Measurements from ENCODE around the gene CCDC92B. TPM values are rescaled to one million over a fixed set of nuclear protein-coding genes. Genes with fewer than 3 reads are reported as not detected.

CCDC92B gene
- total and polyA plus RNA-seq, 2 of the 13 experiments (the other 11 are each of a cell fraction or from before 2014, with no cell fraction given) = not detected

- TF ChIP-seq, protein P1, sequence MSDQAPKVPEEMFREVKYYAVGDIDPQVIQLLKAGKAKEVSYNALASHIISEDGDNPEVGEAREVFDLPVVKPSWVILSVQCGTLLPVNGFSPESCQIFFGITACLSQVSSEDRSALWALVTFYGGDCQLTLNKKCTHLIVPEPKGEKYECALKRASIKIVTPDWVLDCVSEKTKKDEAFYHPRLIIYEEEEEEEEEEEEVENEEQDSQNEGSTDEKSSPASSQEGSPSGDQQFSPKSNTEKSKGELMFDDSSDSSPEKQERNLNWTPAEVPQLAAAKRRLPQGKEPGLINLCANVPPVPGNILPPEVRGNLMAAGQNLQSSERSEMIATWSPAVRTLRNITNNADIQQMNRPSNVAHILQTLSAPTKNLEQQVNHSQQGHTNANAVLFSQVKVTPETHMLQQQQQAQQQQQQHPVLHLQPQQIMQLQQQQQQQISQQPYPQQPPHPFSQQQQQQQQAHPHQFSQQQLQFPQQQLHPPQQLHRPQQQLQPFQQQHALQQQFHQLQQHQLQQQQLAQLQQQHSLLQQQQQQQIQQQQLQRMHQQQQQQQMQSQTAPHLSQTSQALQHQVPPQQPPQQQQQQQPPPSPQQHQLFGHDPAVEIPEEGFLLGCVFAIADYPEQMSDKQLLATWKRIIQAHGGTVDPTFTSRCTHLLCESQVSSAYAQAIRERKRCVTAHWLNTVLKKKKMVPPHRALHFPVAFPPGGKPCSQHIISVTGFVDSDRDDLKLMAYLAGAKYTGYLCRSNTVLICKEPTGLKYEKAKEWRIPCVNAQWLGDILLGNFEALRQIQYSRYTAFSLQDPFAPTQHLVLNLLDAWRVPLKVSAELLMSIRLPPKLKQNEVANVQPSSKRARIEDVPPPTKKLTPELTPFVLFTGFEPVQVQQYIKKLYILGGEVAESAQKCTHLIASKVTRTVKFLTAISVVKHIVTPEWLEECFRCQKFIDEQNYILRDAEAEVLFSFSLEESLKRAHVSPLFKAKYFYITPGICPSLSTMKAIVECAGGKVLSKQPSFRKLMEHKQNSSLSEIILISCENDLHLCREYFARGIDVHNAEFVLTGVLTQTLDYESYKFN (CRISPR knock-in tag; conservative IDR thresholded peaks at IDR 0.05) = peak; percentile 59
- TF ChIP-seq ZNF772 (CRISPR knock-in tag; IDR thresholded peaks at IDR 0.05) (peak; percentile 82; the same call in 1 of the 2 replicates), NFATC3 (CRISPR knock-in tag; IDR thresholded peaks at IDR 0.05) (0 out of 2 replicates have a peak, but pooled peaks have one; percentile 51), ZFP82 (CRISPR knock-in tag; IDR thresholded peaks at IDR 0.05; ENCODE audit: borderline replicate concordance) (peak; percentile 82; the same call in 1 of the 2 replicates), MAF1 (CRISPR knock-in tag; IDR thresholded peaks at IDR 0.05; ENCODE audit: borderline replicate concordance) (0 out of 2 replicates have a peak, but pooled peaks have one; percentile 73), ZNF552 (CRISPR knock-in tag; IDR thresholded peaks at IDR 0.05; ENCODE audit: borderline replicate concordance) (no peak), TMF1 (CRISPR knock-in tag; IDR thresholded peaks at IDR 0.05; ENCODE audit: low read depth) (peak; percentile 74; the same call in 1 of the 2 replicates), ATRX (CRISPR knock-in tag; IDR thresholded peaks at IDR 0.05; ENCODE audit: borderline replicate concordance) (no peak), PPARG (CRISPR knock-in tag; conservative IDR thresholded peaks at IDR 0.05) (peak; percentile 70), ZNF546 (CRISPR knock-in tag; conservative IDR thresholded peaks at IDR 0.05) (0 out of 2 replicates have a peak, but pooled peaks have one; percentile 17), ARNT2 (CRISPR knock-in tag; IDR thresholded peaks at IDR 0.05; ENCODE audit: low read depth) (peak; percentile 78), NFKB2 (CRISPR knock-in tag; IDR thresholded peaks at IDR 0.05; ENCODE audit: borderline replicate concordance) (peak; percentile 61; the same call in 1 of the 2 replicates), ZNF619 (CRISPR knock-in tag; IDR thresholded peaks at IDR 0.05) (peak; percentile 93), GABPB1 (CRISPR knock-in tag; IDR thresholded peaks at IDR 0.05) (peak; percentile 87), ZNF232 (CRISPR knock-in tag; IDR thresholded peaks at IDR 0.05; ENCODE audit: borderline replicate concordance) (no peak; the same call in 1 of the 2 replicates), ZNF607 (CRISPR knock-in tag; IDR thresholded peaks at IDR 0.05; ENCODE audit: borderline replicate concordance) (peak; percentile 47; the same call in 1 of the 2 replicates), ZNF709 (CRISPR knock-in tag; IDR thresholded peaks at IDR 0.05) (peak; percentile 77; the same call in 1 of the 2 replicates), HDAC1 (CRISPR knock-in tag; IDR thresholded peaks at IDR 0.05) (peak; percentile 91), RARG (CRISPR knock-in tag; IDR thresholded peaks at IDR 0.05; ENCODE audit: low read depth) (peak; percentile 81; the same call in 1 of the 2 replicates), ZNF7 (CRISPR knock-in tag; IDR thresholded peaks at IDR 0.05) (no peak), FOSL1 (CRISPR knock-in tag; IDR thresholded peaks at IDR 0.05; ENCODE audit: borderline replicate concordance) (no peak), SAP130 (CRISPR knock-in tag; IDR thresholded peaks at IDR 0.05; ENCODE audit: low read depth) (peak; percentile 96), PCBP2 (optimal IDR thresholded peaks at IDR 0.05; ENCODE audit: low read depth, low read length, poor library complexity, severe bottlenecking) (no peak)
- TF ChIP-seq, protein P2, sequence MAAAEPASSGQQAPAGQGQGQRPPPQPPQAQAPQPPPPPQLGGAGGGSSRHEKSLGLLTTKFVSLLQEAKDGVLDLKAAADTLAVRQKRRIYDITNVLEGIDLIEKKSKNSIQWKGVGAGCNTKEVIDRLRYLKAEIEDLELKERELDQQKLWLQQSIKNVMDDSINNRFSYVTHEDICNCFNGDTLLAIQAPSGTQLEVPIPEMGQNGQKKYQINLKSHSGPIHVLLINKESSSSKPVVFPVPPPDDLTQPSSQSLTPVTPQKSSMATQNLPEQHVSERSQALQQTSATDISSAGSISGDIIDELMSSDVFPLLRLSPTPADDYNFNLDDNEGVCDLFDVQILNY (CRISPR knock-in tag; conservative IDR thresholded peaks at IDR 0.05) = peak; percentile 53; the same call in 1 of the 2 replicates
- TF ChIP-seq, protein P3, sequence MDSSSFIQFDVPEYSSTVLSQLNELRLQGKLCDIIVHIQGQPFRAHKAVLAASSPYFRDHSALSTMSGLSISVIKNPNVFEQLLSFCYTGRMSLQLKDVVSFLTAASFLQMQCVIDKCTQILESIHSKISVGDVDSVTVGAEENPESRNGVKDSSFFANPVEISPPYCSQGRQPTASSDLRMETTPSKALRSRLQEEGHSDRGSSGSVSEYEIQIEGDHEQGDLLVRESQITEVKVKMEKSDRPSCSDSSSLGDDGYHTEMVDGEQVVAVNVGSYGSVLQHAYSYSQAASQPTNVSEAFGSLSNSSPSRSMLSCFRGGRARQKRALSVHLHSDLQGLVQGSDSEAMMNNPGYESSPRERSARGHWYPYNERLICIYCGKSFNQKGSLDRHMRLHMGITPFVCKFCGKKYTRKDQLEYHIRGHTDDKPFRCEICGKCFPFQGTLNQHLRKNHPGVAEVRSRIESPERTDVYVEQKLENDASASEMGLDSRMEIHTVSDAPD (CRISPR knock-in tag; IDR thresholded peaks at IDR 0.05) = no peak
Measured at GRCh38 chr17:2711608-2712299, 37.7 kb downstream of the CCDC92B start, which contains the start of gene CLUH (continued).
